ENCODE data around the gene NFXL1. TPM values are rescaled to one million over a fixed set of nuclear protein-coding genes. Genes with fewer than 3 reads are reported as not detected.

Gene NFXL1
- total RNA-seq, 4 donors from 2014 or later: 3.7 to 10.8 (median 5.5) TPM

DNA sequence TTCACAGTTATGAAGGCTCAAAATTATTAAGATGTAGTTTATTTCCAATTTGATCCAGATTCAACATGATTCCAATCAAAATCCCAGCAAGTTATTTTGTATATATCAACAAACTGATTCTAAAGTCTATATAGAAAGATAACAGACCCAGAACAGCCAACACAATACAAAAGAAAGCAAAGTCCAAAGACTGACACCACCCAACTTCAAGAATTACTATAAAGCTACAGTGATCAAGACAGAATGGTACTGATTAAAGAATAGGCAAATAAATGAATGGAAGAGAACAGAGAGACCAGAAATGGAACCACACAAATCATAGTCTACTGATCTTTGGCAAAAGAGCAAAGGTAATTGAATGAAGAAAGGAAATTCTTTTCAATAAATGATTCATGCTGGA is 34.9 kb downstream of the NFXL1 start:
- H3K9me3 ChIP-seq: no peaks in the 10 kb centered on the region
- ATAC-seq (no peak), DNase-seq (no peak)
- H3K4me3 ChIP-seq: no peak overlapping the region
- no peak overlapping the region for H3K27ac ChIP-seq
- peaks cover 2 to 77% of the 10 kb centered on the region in 2 donors for H3K36me3 ChIP-seq
- intact Hi-C loops (cut with DNase I; ENCODE audit: low total_unique reads): no loop called here
- in situ Hi-C loops (cut with MboI; ENCODE audit: low sequenced_read_pairs in 4 of 4): no loop called here
- no peaks in the 10 kb centered on the region for H3K4me1 ChIP-seq
- H3K27me3 ChIP-seq: no peaks in the 10 kb centered on the region
- TF ChIP-seq, protein P1, sequence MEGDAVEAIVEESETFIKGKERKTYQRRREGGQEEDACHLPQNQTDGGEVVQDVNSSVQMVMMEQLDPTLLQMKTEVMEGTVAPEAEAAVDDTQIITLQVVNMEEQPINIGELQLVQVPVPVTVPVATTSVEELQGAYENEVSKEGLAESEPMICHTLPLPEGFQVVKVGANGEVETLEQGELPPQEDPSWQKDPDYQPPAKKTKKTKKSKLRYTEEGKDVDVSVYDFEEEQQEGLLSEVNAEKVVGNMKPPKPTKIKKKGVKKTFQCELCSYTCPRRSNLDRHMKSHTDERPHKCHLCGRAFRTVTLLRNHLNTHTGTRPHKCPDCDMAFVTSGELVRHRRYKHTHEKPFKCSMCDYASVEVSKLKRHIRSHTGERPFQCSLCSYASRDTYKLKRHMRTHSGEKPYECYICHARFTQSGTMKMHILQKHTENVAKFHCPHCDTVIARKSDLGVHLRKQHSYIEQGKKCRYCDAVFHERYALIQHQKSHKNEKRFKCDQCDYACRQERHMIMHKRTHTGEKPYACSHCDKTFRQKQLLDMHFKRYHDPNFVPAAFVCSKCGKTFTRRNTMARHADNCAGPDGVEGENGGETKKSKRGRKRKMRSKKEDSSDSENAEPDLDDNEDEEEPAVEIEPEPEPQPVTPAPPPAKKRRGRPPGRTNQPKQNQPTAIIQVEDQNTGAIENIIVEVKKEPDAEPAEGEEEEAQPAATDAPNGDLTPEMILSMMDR (IDR thresholded peaks at IDR 0.05 in 4 of 5, conservative IDR thresholded peaks at IDR 0.05 in 1 of 5): no peak
- TF ChIP-seq POLR2A (IDR thresholded peaks at IDR 0.05): no peak

DNA sequence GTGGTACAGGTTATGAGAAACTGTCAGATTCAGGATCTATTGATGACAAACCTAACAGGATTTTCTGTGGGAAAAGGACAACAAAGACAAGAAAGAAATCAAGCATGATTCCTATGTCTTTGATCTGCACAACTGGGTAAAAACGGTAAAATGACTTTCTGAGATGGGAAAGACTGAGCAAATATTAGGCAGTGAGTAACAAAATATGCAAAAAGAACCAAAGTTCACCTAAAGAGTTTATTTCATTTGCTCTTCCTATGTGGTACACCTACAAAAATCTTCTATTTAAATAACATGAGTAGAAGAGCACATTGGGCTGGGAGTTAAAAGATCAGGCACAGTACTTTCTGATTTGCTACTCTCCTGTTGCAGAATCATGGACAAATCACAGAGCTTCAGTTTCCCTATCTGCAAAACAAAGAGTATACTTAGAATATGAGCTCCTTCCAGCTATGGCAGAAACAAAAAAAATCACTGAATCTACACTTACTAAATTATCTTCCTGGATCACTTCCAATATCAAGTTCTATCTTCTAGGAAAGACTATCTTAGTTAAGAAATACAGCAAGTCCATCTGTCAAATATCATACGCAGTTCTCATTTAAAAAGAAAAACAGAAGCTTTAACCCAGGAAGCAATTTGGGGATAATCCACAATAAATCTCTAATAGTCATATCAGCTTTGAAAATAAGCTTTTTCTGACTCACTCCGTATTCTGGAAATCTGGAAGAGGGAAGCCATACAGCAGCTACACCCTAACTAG is 37.4 kb downstream of the NFXL1 start:
- H3K9me3 ChIP-seq: no peaks in the 10 kb centered on the region
- no peak for TF ChIP-seq POLR2A (IDR thresholded peaks at IDR 0.05)
- TF ChIP-seq, protein P1 (IDR thresholded peaks at IDR 0.05 in 4 of 5, conservative IDR thresholded peaks at IDR 0.05 in 1 of 5): no peak
- no peaks in the 10 kb centered on the region for H3K4me1 ChIP-seq
- peaks cover 7 to 72% of the 10 kb centered on the region in 2 donors for H3K36me3 ChIP-seq
- no peak overlapping the region for H3K27ac ChIP-seq
- in situ Hi-C loops (cut with MboI; ENCODE audit: low sequenced_read_pairs in 4 of 4) (no loop called here), intact Hi-C loops (cut with DNase I; ENCODE audit: low total_unique reads) (no loop called here)
- H3K4me3 ChIP-seq: no peak overlapping the region
- ATAC-seq: no peak
- DNase-seq: no peak
- H3K27me3 ChIP-seq: no peaks in the 10 kb centered on the region

DNA sequence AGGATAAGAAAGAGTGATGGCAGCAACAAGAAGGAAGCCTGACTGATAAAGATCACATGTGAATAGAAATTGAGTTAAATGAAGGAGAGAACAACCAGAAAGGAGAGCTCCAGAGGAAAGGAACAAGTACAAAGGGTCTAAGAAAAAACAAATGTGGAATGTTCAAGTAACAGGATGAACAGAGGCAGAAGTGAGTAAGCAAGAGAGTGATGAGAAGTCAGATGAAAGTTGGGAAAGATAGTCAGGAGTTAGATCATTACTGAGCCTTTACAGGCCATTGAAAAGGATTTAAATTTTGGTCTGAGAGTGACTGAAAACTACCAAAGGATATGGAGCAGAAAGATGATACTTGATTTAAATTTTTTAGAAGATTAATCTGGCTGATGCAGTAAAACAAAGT is 38.1 kb downstream of the NFXL1 start:
- TF ChIP-seq, protein P1 (IDR thresholded peaks at IDR 0.05 in 4 of 5, conservative IDR thresholded peaks at IDR 0.05 in 1 of 5): no peak
- no peak for TF ChIP-seq POLR2A (IDR thresholded peaks at IDR 0.05)
- no peak for ATAC-seq
- in situ Hi-C loops (cut with MboI; ENCODE audit: low sequenced_read_pairs in 4 of 4) (no loop called here), intact Hi-C loops (cut with DNase I; ENCODE audit: low total_unique reads) (no loop called here)
- Histone ChIP-seq H3K36me3 (peaks cover 5 to 72% of the 10 kb centered on the region in 2 donors), H3K27ac (no peak overlapping the region), H3K9me3 (no peaks in the 10 kb centered on the region), H3K4me1 (no peaks in the 10 kb centered on the region), H3K4me3 (no peak overlapping the region), H3K27me3 (no peaks in the 10 kb centered on the region)
- no peak for DNase-seq

DNA sequence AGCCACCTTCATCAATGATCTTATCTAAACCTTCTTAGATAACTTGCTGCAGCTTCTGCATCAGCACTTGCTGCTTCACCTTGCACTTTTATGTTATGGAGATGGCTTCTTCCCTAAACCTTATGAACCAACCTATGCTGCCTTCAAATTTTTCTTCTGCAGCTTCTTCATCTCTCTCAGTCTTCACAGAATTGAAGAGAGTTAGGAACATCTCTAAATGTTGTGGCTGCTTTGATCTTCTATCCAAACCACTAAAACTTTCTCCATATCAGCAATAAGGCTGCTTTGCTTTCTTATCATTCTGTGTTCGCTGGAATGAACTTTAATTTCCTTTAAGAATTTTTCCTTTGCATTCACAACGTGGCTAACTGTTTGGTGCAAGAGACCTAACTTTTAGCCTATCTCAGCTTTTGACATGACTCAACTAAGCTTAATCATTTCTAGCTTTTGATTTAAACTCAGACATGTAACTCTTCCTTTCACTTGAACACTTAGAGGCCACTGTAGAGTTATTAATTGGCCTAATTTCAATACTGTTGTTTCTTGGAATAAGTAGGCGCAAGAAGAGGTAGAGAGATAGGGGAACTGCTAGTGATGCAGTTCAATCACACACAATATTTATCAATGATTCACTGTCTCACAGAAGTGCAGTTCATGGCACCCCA is 40.4 kb downstream of the NFXL1 start:
- intact Hi-C loops (cut with DNase I; ENCODE audit: low total_unique reads): no loop called here
- no peak for ATAC-seq

More for the DNA sequence above, 40.4 kb downstream of the NFXL1 start:
- no peak overlapping the region for H3K4me3 ChIP-seq
- in situ Hi-C loops (cut with MboI; ENCODE audit: low sequenced_read_pairs in 4 of 4): no loop called here
- TF ChIP-seq POLR2A (IDR thresholded peaks at IDR 0.05): no peak
- TF ChIP-seq, protein P1 (IDR thresholded peaks at IDR 0.05 in 4 of 5, conservative IDR thresholded peaks at IDR 0.05 in 1 of 5): no peak
- no peaks in the 10 kb centered on the region for H3K27me3 ChIP-seq
- no peak overlapping the region for H3K27ac ChIP-seq
- peaks cover 5 to 64% of the 10 kb centered on the region in 2 donors for H3K36me3 ChIP-seq
- no peak for DNase-seq
- no peaks in the 10 kb centered on the region for H3K4me1 ChIP-seq
- H3K9me3 ChIP-seq: no peaks in the 10 kb centered on the region
